Neural cell (in vitro differentiated cells): ENCODE measurements around the gene RAB13. TPM values are rescaled to one million over a fixed set of nuclear protein-coding genes. Genes with fewer than 3 reads are reported as not detected.

Experiments used
- H2AFZ ChIP-seq: fragments of 200-600, 300-800 bp; sonication (generic), shearing (Covaris generic); 2 replicates; pipeline ENCODE4 v1.6.0; 2014; ENCODE audit warnings: low read depth, mild to moderate bottlenecking, antibody characterized with exemption, low read length, moderate library complexity
- H3F3A ChIP-seq: fragments of 200-600 bp; shearing (Covaris generic); 2 replicates; pipeline ENCODE4 v1.6.1; 2016; ENCODE audit warnings: mild to moderate bottlenecking, moderate library complexity, mixed read lengths, antibody characterized with exemption, low read length; ENCODE audit not compliant: insufficient read depth, poor library complexity, severe bottlenecking
- H3K27ac ChIP-seq: fragments of 200-600, 300-800 bp; sonication (generic), shearing (Covaris generic); 2 replicates; pipeline ENCODE4 v1.5.1; 2014; ENCODE audit warnings: mild to moderate bottlenecking, low read length, moderate library complexity
- H3K27me3 ChIP-seq: fragments of 300-800, 200-600 bp; sonication (generic), shearing (Covaris generic); 2 replicates; pipeline ENCODE4 v1.6.0; 2014; ENCODE audit warnings: mild to moderate bottlenecking, low read depth, low read length, moderate library complexity; ENCODE audit not compliant: insufficient read depth
- H3K36me3 ChIP-seq: fragments of 300-800, 200-600 bp; sonication (generic), shearing (Covaris generic); 2 replicates; pipeline ENCODE4 v1.5.1; 2014; ENCODE audit warnings: mild to moderate bottlenecking, antibody characterized with exemption, low read length, moderate library complexity; ENCODE audit not compliant: insufficient read depth
- H3K4me2 ChIP-seq: fragments of 300-800, 200-600 bp; sonication (generic), shearing (Covaris generic); 2 replicates; pipeline ENCODE4 v1.6.0; 2014; ENCODE audit warnings: mild to moderate bottlenecking, low read length
- H3K4me3 ChIP-seq: fragments of 300-800, 200-600 bp; sonication (generic), shearing (Covaris generic); 2 replicates; pipeline ENCODE4 v1.5.1; 2014; ENCODE audit warnings: mild to moderate bottlenecking, low read length, moderate library complexity
- H3K79me2 ChIP-seq: fragments of 200-600 bp; shearing (Covaris generic); replicated peaks from 2 replicates; pipeline ENCODE4 v1.6.0; 2014; ENCODE audit warnings: mild to moderate bottlenecking, low read length, moderate library complexity; ENCODE audit not compliant: insufficient read depth
- H3K9ac ChIP-seq: fragments of 300-800, 200-600 bp; sonication (generic), shearing (Covaris generic); 2 replicates; pipeline ENCODE4 v1.6.1; 2016; ENCODE audit warnings: mild to moderate bottlenecking, low read length, mixed read lengths
- H3K9me2 ChIP-seq: fragments of 200-600 bp; shearing (Covaris generic); 2 replicates; pipeline ENCODE4 v1.6.1; 2016; ENCODE audit warnings: mild to moderate bottlenecking, low read length, mixed read lengths; ENCODE audit not compliant: insufficient read depth
- H3K9me3 ChIP-seq: fragments of 200-600, 300-800 bp; sonication (generic), shearing (Covaris generic); 2 replicates; pipeline ENCODE4 v1.6.1; 2016; ENCODE audit warnings: mild to moderate bottlenecking, mixed run types, low read length, moderate library complexity, mixed read lengths
- H4K20me1 ChIP-seq: fragments of 200-600 bp; shearing (Covaris generic); 2 replicates; pipeline ENCODE4 v1.6.1; 2016; ENCODE audit warnings: mild to moderate bottlenecking, mixed run types; ENCODE audit not compliant: insufficient read depth
- CTCF ChIP-seq: fragments of 450-650 bp; IDR thresholded peaks from 2 replicates; pipeline ENCODE4 v1.5.1; 2014; ENCODE audit warnings: antibody characterized with exemption, mild to moderate bottlenecking, moderate library complexity; ENCODE audit not compliant: poor library complexity, severe bottlenecking
- EP300 ChIP-seq: fragments of 450-650 bp; conservative IDR thresholded peaks from 2 replicates; pipeline ENCODE4 v1.6.1; 2014; ENCODE audit warnings: antibody characterized with exemption, mild to moderate bottlenecking, moderate library complexity; ENCODE audit not compliant: poor library complexity, severe bottlenecking
- EZH2 ChIP-seq: fragments of 200-600, 300-800 bp; shearing (Covaris generic), sonication (generic); IDR thresholded peaks from 2 replicates; pipeline ENCODE4 v1.6.1; 2014; ENCODE audit warnings: antibody characterized with exemption, low read length, borderline replicate concordance, mild to moderate bottlenecking; ENCODE audit not compliant: insufficient read depth, poor library complexity, severe bottlenecking
- MXI1 ChIP-seq: fragments of 450-650 bp; conservative IDR thresholded peaks from 2 replicates; pipeline ENCODE4 v1.6.1; 2014; ENCODE audit warnings: antibody characterized with exemption, mild to moderate bottlenecking; ENCODE audit not compliant: poor library complexity, severe bottlenecking
- POLR2AphosphoS5 ChIP-seq: IDR thresholded peaks from 2 replicates; pipeline ENCODE4 v1.6.1; 2012
- RAD21 ChIP-seq: fragments of 450-650 bp; conservative IDR thresholded peaks from 2 replicates; pipeline ENCODE4 v1.6.1; 2014; ENCODE audit warnings: antibody characterized with exemption, mild to moderate bottlenecking, moderate library complexity
- REST ChIP-seq: IDR thresholded peaks from 2 replicates; pipeline ENCODE4 v1.6.1; 2012; ENCODE audit warnings: borderline replicate concordance
- SMC3 ChIP-seq: fragments of 450-650 bp; conservative IDR thresholded peaks from 2 replicates; pipeline ENCODE4 v1.6.1; 2014; ENCODE audit warnings: antibody characterized with exemption, mild to moderate bottlenecking, moderate library complexity; ENCODE audit not compliant: poor library complexity
- TAF1 ChIP-seq: IDR thresholded peaks from 2 replicates; pipeline ENCODE4 v1.6.1; 2012; ENCODE audit warnings: low read depth
- polyA plus RNA-seq: library from polyadenylated mRNA; depleted of rRNA; stranded (reverse); fragments of >200 nt; gene quantifications from 2 replicates; pipeline ENCODE4 v1.2.3, GENCODE V29; 2014

RAB13 gene
- polyA plus RNA-seq, 1 donor from 2014 or later, result 0.53 TPM

GRCh38 chr1:153942766-153943549 lies 43.2 kb downstream of the RAB13 start:
- Histone ChIP-seq H3F3A (no peaks in the 10 kb centered on the region), H3K27me3 (no peaks in the 10 kb centered on the region), H2AFZ (no peak overlapping the region), H3K36me3 (no peaks in the 10 kb centered on the region), H4K20me1 (no peaks in the 10 kb centered on the region), H3K4me3 (no peak overlapping the region), H3K4me2 (no peak overlapping the region), H3K9ac (no peak overlapping the region), H3K9me2 (no peaks in the 10 kb centered on the region), H3K27ac (no peak overlapping the region), H3K9me3 (no peaks in the 10 kb centered on the region), H3K79me2 (peaks cover 4% of the 10 kb centered on the region)
- TF ChIP-seq POLR2AphosphoS5 (no peak), SMC3 (no peak), CTCF (no peak), EZH2 (no peak), MXI1 (no peak), EP300 (no peak), TAF1 (no peak), RAD21 (no peak), REST (no peak)

DNA sequence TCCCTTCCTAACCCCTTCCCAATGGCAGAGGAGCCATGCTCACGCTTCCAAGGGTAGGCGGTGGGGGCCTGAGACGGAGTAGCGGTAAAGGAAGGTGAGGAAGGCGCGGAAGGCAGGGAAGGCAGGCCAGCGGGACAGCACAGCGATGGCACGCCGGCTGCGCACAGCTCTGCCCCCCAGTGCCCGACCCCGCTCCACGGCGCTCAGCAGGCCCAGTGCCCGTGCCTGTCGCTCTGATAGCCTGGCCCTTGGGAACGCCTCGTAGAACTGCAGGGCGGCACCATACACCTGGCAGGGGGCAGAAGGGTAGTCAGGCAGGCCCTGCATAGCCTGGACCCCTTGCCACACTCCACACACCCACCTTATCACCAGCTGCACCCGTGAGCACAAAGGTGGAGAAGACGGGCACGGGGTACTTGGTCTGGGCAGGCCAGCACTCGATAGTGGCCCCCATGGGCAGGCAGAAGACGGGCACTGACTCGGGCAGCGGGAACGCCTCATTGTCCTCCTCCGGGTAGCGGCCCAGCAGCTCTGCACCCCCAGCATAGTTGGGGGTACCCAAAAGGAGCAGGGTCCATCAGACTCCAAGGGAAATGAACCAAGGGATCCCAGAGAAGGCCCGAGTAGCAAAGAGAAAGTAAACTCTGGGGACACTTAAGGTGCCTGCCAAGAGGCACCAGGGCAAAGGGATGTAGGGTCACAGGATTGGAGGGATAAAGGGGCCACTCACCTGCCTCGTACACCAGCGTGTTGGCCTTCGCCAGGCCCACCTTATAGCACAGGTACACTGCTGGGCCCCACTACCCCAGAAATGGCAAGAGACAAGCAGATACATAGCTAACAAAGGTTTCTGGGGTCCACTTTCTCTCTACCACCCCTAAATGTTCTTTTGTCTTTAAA lies 44.1 kb downstream of the RAB13 start:
- Histone ChIP-seq H3K27me3 (no peaks in the 10 kb centered on the region), H4K20me1 (no peaks in the 10 kb centered on the region), H3K36me3 (no peaks in the 10 kb centered on the region), H3K4me3 (no peak overlapping the region), H3K9me2 (no peaks in the 10 kb centered on the region), H3K4me2 (no peak overlapping the region), H3F3A (no peaks in the 10 kb centered on the region), H3K79me2 (peaks cover 4% of the 10 kb centered on the region), H3K9ac (no peak overlapping the region), H3K27ac (no peak overlapping the region), H3K9me3 (no peaks in the 10 kb centered on the region), H2AFZ (no peak overlapping the region)
- TF ChIP-seq REST (no peak), POLR2AphosphoS5 (no peak), MXI1 (no peak), CTCF (no peak), RAD21 (no peak), EZH2 (no peak), TAF1 (no peak), SMC3 (no peak), EP300 (no peak)
